HG03196 (cell line): Measurements from ENCODE around the gene PI4KA.

Experiments
- ATAC-seq: cut with Tn5 transposase; IDR thresholded peaks from one replicate; pipeline ENCODE4 v1.9.1; 2021; ENCODE audit not compliant: unreplicated experiment

PI4KA gene

GRCh38 chr22:20881869-20882815 lies 23.5 kb upstream of the PI4KA start:
- no peak for ATAC-seq

GRCh38 chr22:20881231-20881630 lies 22.6 kb upstream of the PI4KA start:
- no peak for ATAC-seq

- ATAC-seq: no peak
These were observed 19.1 kb upstream of the PI4KA start for GRCh38 chr22:20877715-20878114.

- no peak for ATAC-seq
These were observed 16.7 kb upstream of the PI4KA start for GRCh38 chr22:20875296-20875695.

GRCh38 chr22:20873214-20873613 lies 14.6 kb upstream of the PI4KA start:
- ATAC-seq: no peak

- no peak for ATAC-seq
These were observed 10.6 kb upstream of the PI4KA start for GRCh38 chr22:20869234-20869633.

GRCh38 chr22:20868025-20868962 lies 9.7 kb upstream of the PI4KA start:
- no peak for ATAC-seq

- no peak for ATAC-seq
These were observed 8.8 kb upstream of the PI4KA start for GRCh38 chr22:20867179-20868024.

- no peak for ATAC-seq
These were observed 8.1 kb upstream of the PI4KA start for GRCh38 chr22:20866736-20867135.

- ATAC-seq: no peak
These were observed 7.3 kb upstream of the PI4KA start for GRCh38 chr22:20865875-20866445.

- ATAC-seq: no peak
These were observed 6.7 kb upstream of the PI4KA start for GRCh38 chr22:20865331-20865730.

GRCh38 chr22:20864186-20864908 lies 5.7 kb upstream of the PI4KA start:
- no peak for ATAC-seq

- ATAC-seq: no peak
These were observed 4.8 kb upstream of the PI4KA start for GRCh38 chr22:20863366-20863765.

- no peak for ATAC-seq
These were observed 3.9 kb upstream of the PI4KA start for GRCh38 chr22:20862540-20862939.

- no peak for ATAC-seq
These were observed 1.0 kb upstream of the PI4KA start for GRCh38 chr22:20859615-20860014.

GRCh38 chr22:20857838-20858614 lies 585 bp downstream of the PI4KA start:
- peak; percentile 44 for ATAC-seq

- no peak for ATAC-seq
These were observed 1.4 kb downstream of the PI4KA start for GRCh38 chr22:20857247-20857643.

- ATAC-seq: no peak
These were observed 5.4 kb downstream of the PI4KA start for GRCh38 chr22:20853236-20853660.

GRCh38 chr22:20852503-20852902 lies 6.1 kb downstream of the PI4KA start:
- ATAC-seq: no peak
